Hematopoietic multipotent progenitor cell (in vitro differentiated cells): Measurements from ENCODE around the gene EVL. TPM values are rescaled to one million over a fixed set of nuclear protein-coding genes. Genes with fewer than 3 reads are reported as not detected.
"Not testable (repeated sequence)": the region's sequence is repeated elsewhere in the genome, so short reads cannot be mapped to it uniquely, and the experiment has no call there.

Source experiments
- DNase-seq, 3 donors: peaks; one replicate each; pipeline ENCODE4 v3.0.0-alpha.2; 2011 to 2015; ENCODE audit warnings: low read depth in 2 of 3, low spot score in 2 of 3
- total RNA-seq: library from RNA; depleted of rRNA; stranded (reverse); fragments of >200 nt; gene quantifications from one replicate; pipeline ENCODE4 v1.2.3, GENCODE V29; 2012

EVL gene
- 102 TPM for total RNA-seq

- peak in 2 of 3 donors; percentile 68 to 75 for DNase-seq
These were observed at the start of gene EVL for GRCh38 chr14:100065111-100065871. Gene EVL (plus strand): TSS chr14:100065422. CDS start chr14:100065501, 79 bp downstream.

GRCh38 chr14:100017553-100017952 lies 47.7 kb upstream of the EVL start:
- no peak for DNase-seq

- DNase-seq: no peak
These were observed 47.2 kb upstream of the EVL start for GRCh38 chr14:100018054-100018453.

- DNase-seq: no peak
These were observed 46.7 kb upstream of the EVL start for GRCh38 chr14:100018482-100018881.

- DNase-seq: peak in 1 of 3 donors; percentile 38
These were observed 46.0 kb upstream of the EVL start for GRCh38 chr14:100019156-100019744.

GRCh38 chr14:100020629-100021028 lies 44.6 kb upstream of the EVL start:
- DNase-seq: no peak

GRCh38 chr14:100022772-100023451 lies 42.3 kb upstream of the EVL start:
- DNase-seq: no peak

- DNase-seq: peak in 2 of 3 donors; percentile 47 to 66
These were observed 40.1 kb upstream of the EVL start for GRCh38 chr14:100025111-100025510.

GRCh38 chr14:100027771-100028490 lies 37.3 kb upstream of the EVL start:
- no peak for DNase-seq

- no peak for DNase-seq
These were observed 36.1 kb upstream of the EVL start for GRCh38 chr14:100028990-100029677.

GRCh38 chr14:100030006-100030405 lies 35.2 kb upstream of the EVL start:
- DNase-seq: not testable (repeated sequence)

GRCh38 chr14:100030452-100031153 lies 34.6 kb upstream of the EVL start:
- DNase-seq: no peak

GRCh38 chr14:100031506-100032281 lies 33.5 kb upstream of the EVL start:
- DNase-seq: peak in 2 of 3 donors; percentile 15 to 26

- DNase-seq: no peak
These were observed 32.5 kb upstream of the EVL start for GRCh38 chr14:100032738-100033137.

- DNase-seq: no peak
These were observed 31.7 kb upstream of the EVL start for GRCh38 chr14:100033347-100034075.

GRCh38 chr14:100034468-100034867 lies 30.8 kb upstream of the EVL start:
- no peak for DNase-seq

GRCh38 chr14:100034961-100035500 lies 30.2 kb upstream of the EVL start:
- DNase-seq: no peak

- DNase-seq: no peak
These were observed 29.5 kb upstream of the EVL start for GRCh38 chr14:100035700-100036099.
